GM18505 (cell line): ENCODE measurements around the gene SMIM45.
A peak's percentile ranks its signal among the peaks of the same experiment; 100 is the strongest.

Experiments
- ATAC-seq: cut with Tn5 transposase; IDR thresholded peaks from one replicate; pipeline ENCODE4 v1.9.1; 2021; ENCODE audit not compliant: unreplicated experiment
- POLR2A ChIP-seq: IDR thresholded peaks from 4 replicates; pipeline ENCODE4 v1.6.1; 2011; ENCODE audit warnings: borderline replicate concordance; ENCODE audit not compliant: insufficient read depth, insufficient read length; ENCODE audit errors: extremely low read depth

SMIM45 gene

DNA sequence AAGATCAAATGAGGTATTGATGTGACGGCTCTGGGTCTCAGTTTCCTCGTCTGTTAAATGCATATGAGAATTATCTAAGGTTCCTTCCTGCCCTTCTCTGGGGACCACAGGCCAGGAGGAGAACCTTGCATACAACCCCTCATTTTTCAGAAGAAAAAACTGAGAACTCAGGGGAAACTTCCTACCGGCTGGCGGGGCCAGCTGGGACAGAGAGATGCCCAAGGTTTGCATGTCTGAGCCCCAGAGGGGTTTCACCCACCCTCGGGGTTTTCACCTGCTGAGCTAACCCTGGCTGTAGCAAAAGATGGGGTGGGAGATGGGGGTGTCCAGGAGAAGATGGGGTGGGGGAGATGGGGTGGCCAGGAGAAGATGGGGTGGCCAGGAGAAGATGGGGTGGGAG is 29.6 kb upstream of the SMIM45 start:
- TF ChIP-seq POLR2A, result no peak
- ATAC-seq, result no peak

DNA sequence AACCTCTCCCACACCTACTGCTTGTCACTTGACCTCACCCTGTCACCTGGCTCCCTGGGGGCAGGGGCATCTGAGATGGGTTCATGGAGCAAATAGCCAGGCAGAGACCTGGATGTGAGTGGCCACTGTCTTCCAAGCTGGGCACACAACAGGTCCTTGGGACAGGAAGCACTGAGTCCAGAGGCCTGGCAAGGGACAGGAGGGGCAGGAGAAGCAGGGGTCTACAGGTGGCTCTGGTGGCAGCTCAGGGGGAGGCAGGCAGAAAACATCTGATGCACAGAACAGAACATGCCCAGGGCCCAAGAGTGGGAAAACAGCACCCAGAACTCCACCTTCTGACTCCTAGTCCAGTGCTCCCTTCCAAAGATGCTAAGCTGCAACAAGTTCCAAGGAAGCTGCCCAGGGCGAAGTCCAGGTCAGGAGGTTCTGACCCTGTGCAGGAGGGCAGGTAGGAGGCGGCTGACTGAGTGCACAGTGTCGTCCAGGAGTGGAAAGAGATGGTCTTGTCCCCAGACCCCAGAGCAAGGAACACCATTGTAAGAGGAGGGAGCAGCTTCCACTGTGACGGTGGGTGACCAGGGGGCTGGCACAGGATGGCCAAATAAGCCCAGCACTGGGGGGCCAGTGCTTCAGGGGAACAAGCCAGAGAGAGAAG is 28.9 kb upstream of the SMIM45 start:
- no peak for TF ChIP-seq POLR2A
- no peak for ATAC-seq

DNA sequence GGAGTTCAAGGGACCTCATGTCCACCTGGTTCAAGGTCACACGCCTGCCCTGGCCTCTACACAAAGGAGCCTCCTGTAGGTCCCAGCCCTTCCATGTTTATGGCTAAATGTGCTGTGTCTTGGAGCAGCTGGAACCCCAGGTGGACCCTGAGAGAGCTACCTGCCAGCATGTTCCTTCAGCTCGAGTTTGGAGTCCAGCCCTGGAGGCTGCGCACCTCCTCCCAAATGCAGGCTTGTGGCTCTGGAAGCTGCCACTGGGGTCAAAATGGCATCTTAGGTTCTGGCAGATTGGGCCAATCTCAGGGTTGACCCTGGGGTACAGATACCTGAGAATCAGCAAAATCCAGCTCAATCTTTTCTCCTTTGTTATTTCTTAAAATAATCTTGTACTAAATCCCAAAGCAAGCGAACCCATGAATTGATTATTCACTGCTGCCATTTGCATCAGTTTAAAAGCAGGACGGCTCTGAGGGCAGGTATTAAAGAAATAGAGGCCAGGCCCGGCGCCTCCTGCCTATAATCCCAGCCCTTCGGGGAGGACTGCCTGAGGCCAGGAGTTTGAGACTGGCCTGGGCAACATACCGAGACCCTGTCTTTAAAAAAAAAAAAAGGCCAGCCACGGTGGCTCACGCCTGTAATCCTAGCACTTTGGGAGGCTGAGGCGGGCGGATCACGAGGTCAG is 28.2 kb upstream of the SMIM45 start:
- ATAC-seq, result no peak
- no peak for TF ChIP-seq POLR2A

DNA sequence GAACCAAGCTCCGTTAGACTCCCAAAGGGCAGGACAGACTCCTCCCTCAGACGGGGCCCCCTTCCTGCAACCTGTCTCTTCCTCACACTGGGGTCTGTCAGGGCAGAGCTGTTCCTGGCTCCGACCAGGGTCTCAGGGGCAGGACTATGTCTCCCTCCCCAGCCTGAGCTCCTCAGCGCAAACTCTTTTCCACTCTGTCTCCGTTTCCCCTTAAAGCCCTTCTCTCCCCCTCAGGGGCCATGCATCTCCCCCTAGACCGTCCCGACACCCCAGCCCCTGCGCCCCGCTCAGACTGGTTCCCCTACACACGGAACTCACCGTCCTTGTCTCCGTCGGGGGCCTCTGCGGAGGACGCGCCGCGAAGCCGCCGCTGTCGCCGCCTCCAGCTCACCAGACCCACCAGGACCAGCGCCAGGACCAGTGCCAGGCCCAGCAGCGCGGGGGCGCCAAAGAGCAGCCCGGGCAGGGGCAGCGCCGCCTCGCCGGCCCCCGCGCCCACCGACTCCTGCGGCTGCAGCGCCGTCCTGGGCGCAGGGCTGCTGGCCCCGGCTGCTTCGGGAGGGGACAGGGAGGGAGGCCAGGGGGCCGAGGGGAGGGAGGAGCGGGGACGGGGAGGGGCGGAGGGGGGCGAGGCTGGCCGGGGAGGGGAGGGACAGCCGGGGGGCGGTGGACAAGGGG is 26.0 kb upstream of the SMIM45 start:
- TF ChIP-seq POLR2A, result peak; percentile 35
- ATAC-seq, result peak; percentile 36

DNA sequence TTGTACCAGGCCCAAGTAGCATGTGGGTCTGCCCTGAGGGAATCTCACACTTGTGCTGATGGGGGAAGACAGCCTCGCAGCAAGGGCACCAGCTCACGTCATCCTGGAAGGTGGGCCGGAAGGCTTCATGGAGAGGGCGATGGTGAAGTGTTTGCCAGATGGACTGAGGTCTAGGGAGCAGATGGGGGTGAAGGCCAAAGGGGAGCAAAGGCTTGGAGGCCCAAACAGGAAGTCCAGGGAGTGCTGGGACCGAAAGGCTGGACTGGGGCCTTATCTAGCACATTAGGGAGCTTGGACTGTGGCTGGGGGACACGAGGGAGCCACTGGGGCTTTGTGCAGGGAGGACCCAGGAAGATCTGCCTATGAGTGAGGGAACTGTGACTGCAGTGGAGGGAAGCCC is 24.1 kb upstream of the SMIM45 start:
- TF ChIP-seq POLR2A, result peak; percentile 30
- ATAC-seq, result no peak

DNA sequence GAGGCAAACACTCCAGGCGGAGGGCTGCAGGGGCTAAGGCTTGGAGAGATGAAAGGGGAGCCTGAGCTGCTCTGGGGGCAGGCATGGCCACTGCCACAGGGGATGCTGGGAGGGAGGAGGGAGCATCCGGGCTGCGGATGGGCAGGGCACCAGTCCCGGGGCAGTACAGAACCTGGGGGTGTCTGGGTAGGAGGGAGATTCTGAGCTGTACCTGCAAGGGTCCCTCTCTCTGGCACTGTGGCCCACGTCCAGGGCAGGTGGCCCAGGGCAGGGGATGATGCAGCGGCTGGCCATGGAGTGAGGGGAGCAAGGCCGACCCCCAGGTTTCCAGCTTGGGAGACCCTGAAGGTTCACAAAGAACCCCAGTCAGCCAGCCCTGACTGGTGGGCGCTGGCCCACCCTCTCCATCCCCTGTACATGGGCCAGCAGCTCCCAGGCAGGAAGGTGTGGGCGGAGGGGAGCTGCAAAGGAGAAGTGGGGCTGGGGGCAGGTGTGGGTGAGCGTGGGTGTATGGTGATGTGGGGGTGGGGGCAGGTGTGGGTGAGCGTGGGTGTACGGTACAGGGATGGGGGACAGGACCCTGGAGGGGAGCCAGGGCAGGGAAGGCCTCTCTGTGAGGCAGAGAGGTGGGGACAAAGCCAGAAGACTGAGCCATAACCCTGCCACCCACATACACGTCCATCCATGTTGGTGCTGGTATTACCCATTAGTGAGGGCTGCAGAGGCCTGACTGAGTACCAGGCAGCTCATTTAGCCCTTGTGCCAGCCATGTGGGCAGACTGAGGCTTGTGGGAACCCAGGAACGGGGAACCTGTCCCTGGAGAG is 23.1 kb upstream of the SMIM45 start:
- no peak for ATAC-seq

DNA sequence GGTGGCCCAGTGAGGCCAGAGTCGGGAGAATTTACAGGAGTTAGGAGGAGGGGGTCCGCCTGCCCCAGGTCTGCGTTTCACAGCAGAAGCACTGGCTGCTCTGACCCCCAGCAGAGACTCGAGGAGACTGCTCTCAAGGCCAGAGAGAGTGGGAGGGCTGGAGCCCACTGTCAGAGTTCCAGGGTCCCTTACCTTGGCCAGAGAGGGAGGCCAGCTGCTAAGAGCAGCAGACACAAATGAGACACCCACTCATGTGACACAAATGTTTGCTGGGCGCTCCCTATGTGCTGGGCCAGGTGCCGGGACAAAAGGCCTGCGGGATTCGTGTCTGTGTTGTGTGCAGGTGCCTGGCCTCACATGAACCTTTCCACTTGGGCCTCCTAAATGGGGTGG is 22.5 kb upstream of the SMIM45 start:
- ATAC-seq, result no peak
- TF ChIP-seq POLR2A, result no peak

More for the DNA sequence above, 23.1 kb upstream of the SMIM45 start:
- peak; percentile 30 for TF ChIP-seq POLR2A

DNA sequence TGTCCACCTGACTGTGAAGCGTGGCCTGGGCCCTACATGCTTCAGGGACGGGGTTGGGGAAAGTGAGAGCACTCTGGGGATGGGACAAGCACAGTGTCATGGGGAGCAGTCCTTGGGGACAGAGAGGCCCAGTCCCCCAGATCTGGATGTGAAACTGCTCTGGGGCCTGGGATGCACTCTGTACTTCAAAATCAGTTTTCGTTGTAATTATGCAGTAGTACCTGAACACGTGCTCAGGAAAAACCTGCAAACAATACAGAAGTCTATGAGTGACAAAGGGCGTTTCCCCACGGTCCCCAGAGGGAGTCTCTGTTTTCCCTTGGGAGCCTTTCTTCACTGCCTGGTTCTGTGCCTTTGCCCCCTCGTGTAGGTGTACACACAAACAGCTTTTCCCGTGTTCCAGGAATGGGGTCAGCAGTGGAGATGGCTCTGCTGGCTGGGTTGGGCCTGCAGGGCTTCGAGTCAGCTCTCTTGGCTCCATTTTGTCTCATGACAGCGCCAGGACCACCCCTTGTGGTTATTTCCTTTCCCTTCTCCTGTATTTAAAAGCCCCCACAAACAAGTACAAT is 20.2 kb upstream of the SMIM45 start:
- TF ChIP-seq POLR2A, result peak; percentile 47
- ATAC-seq, result no peak

DNA sequence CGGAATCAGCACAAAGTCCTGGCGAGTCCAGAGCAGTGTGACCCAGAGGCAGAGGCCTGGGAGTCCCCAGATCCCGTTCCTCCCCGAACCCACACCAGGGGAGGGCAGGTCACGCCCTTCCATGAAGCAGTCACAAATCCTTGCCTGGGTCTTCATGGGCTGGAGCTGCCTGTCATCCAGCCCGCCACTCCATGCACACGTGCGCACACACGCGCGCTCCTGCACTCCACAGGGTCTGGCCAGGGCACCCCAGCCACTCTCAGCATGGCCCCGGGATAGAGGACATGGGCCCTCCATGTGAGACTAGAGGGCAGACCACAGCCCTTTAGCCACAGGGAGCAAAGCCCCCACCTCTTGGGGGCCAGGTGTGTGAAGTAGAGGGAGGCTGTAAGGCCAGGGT is 19.6 kb upstream of the SMIM45 start:
- no peak for ATAC-seq
- TF ChIP-seq POLR2A, result no peak

DNA sequence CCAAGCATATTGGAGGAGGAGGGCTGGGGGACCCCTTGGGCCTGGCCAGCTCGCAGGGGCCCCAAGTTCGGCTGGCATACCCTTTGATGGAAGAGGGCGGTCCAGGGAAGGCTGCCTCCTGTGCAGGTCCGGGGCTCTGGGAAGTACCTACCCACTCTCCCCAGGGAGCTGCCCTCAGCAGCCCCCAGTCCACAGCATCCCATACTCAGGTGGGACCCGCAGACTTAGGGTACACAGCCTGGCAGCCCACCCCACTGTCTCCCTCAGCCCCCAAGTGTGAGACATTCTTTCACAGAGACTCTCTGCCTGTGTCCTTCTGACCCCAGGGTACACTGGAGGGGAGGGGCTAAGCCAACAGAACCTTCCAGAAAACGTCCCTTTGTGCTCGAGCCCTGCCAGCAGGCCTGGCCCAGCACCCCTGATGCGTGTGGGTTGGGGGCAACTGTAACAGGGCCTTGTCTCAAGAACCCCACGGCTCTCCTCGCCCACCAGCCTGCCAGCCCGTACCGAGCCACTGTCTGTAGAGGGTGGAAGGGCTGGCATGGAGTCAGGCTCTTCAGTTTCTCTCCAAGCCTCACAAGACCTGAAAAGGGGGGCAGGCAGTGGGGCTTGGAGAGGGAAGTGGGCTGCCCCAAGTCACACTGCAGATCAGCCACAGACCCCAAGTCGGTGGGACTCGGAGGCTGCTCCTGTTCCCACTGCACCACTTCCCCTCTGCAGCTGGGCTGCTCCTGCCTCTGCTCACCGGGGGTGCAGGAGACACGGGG is 18.4 kb upstream of the SMIM45 start:
- TF ChIP-seq POLR2A, result no peak
- ATAC-seq, result no peak

DNA sequence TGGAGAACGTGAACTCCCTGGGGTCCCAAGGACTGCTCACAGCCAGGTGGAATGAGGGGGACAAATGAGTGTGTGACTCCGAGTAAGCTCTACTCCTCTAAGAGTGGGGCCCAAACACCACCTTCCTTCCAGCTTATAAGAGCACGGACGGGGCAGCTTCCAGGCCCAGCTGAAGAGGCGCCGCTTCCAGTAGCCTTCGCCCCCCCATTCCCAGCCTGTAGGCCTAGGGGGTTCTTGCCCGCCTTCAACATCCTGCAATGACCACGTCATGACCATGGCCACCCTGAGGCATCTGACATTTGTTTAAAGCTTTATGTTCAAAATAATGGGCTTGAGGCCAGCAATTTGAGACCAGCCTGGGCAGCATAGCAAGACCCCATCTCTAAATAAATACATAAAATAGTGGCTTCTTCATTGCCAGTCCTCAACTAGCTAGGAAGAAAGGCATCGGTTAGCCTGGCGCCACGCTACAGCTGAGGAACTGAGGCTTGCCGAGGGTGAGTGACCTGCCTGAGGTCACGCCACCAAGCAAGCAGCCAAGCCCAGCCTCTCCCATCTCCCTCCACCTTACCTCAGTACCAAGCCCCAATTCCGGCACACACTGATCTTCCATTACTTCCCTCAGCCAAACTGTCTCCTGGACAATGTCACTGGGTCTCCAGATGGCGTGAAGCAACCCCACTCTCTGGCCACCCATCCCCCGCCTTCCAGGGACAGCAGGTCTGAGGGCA is 17.5 kb upstream of the SMIM45 start:
- TF ChIP-seq POLR2A, result no peak
- ATAC-seq, result no peak

DNA sequence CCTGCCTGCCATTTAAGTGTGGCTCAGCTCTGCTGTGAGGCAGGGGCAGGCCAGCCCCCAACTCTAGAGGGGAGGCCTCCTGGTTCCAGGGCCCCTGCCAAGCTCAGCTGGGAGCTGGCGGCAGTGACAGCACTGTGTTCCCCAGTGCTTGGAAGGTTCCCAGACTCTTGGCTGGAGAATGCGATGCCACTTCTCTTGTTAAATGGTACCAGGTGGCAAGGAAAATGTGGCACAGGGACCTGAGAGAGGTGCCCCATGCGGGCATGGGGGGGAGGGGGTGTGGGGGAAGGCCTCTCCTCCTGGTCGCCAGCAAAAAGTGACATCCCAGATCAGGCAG is 17.0 kb upstream of the SMIM45 start:
- no peak for TF ChIP-seq POLR2A
- ATAC-seq, result no peak

DNA sequence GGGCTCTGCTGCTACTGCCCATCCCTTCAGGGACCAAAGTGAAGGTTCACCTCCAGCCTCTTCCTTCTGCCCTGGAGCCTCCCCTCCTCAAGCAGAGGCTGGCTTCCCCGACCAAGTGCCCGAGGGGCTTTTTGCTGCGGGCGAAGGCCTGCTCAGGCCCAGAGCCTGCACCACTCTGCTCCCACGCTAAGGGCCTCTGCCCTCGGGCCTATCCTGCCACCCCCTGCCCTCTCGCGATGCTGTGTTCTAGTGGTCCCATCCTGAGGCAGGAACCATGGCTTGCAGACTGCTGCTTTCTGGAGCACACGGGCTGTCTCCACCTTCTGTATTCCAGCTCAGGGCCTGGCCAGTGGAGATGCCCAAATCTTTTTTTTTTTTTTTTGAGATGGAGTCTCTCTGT is 16.4 kb upstream of the SMIM45 start:
- no peak for TF ChIP-seq POLR2A
- no peak for ATAC-seq

DNA sequence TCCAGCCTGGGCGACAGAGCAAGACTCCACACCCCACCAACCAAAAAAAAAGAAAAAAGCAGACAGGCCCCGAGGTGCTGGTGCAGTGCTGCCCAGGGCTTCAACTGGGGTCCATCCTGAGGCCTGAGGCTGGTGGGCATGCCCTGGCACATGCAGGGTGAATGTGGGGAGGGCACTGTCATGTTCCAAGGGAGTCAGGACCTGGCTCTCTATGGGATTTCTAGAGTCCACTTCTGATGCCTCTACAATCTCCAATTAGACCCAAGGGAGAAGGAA is 15.1 kb upstream of the SMIM45 start:
- ATAC-seq, result no peak
- TF ChIP-seq POLR2A, result no peak
